B cell (primary cell): ENCODE measurements around the gene TYK2. TPM values are rescaled to one million over a fixed set of nuclear protein-coding genes. Genes with fewer than 3 reads are reported as not detected.

Source experiments
- ATAC-seq: fragments of 200-7000 bp; cut with Tn5 transposase; one replicate; pipeline ENCODE4 v1.10.0; 2021; ENCODE audit warnings: low read depth, mild to moderate bottlenecking, moderate number of reproducible peaks, moderate library complexity
- CTCF ChIA-PET: fragments of 350-600 bp; sonication (Branson Sonifier 250); formaldehyde crosslinking; loops from one replicate; lab custom pipeline; 2021; ENCODE audit warnings: antibody characterized with exemption, inconsistent platforms; lab: Charles Lee
- POLR2A ChIA-PET: fragments of 350-600 bp; sonication (Branson Sonifier 250); formaldehyde crosslinking; loops from one replicate; lab custom pipeline; 2021; ENCODE audit warnings: antibody characterized with exemption; lab: Charles Lee
- DNase-seq: peaks from one replicate; pipeline ENCODE4 v3.0.0; 2013
- H2AFZ ChIP-seq: 2 replicates; pipeline ENCODE4 v1.6.1; 2012; ENCODE audit warnings: mild to moderate bottlenecking, low read depth, low read length; ENCODE audit not compliant: insufficient read depth, poor library complexity, severe bottlenecking
- H3K27ac ChIP-seq, 2 donors: 1 replicate in 1 of 2; 2 replicates in 1 of 2; pipeline ENCODE4 v1.5.1; 2012 to 2013; ENCODE audit warnings: low read length in 2 of 2, mild to moderate bottlenecking in 2 of 2, moderate library complexity in 1 of 2
- H3K27me3 ChIP-seq, 4 experiments: fragments of 200-600 bp in 1 of 4; sonication (generic) in 1 of 4; replicated peaks in 1 of 4; 1 replicate in 2 of 4; 2 replicates in 2 of 4; pipeline versions ENCODE4 v1.6.1 to v1.7.0; 2013 to 2016; ENCODE audit warnings: low read length in 3 of 4, mild to moderate bottlenecking in 2 of 4, mixed read lengths in 1 of 4, moderate library complexity in 1 of 4; ENCODE audit not compliant: insufficient read depth in 4 of 4, control insufficient read depth in 3 of 4; ENCODE audit errors: control extremely low read depth in 1 of 4
- H3K36me3 ChIP-seq, 2 experiments: replicated peaks in 1 of 2; 1 replicate in 1 of 2; 2 replicates in 1 of 2; pipeline versions ENCODE4 v1.6.1 to v1.7.1; 2013; ENCODE audit warnings: low read length in 1 of 2; ENCODE audit not compliant: insufficient read depth in 2 of 2, control insufficient read depth in 1 of 2; ENCODE audit errors: control extremely low read depth in 1 of 2, extremely low read depth in 1 of 2
- H3K4me1 ChIP-seq, 2 donors: fragments of 200-600 bp in 1 of 2; sonication (generic) in 1 of 2; 1 replicate in 1 of 2; 2 replicates in 1 of 2; pipeline versions ENCODE4 v1.5.1 to v1.6.1; 2013 to 2017; ENCODE audit warnings: low read length in 2 of 2; ENCODE audit not compliant: control insufficient read depth in 2 of 2, insufficient read depth in 2 of 2
- H3K4me2 ChIP-seq: replicated peaks from 2 replicates; pipeline ENCODE3; 2012; ENCODE audit warnings: mild to moderate bottlenecking, low read depth, low read length; ENCODE audit not compliant: poor library complexity, severe bottlenecking
- H3K4me3 ChIP-seq, 5 experiments: fragments of 200-600 bp in 1 of 5; sonication (generic) in 1 of 5; 1 replicate in 3 of 5; 2 replicates in 2 of 5; pipeline versions ENCODE4 v1.5.1 to v1.7.0; 2011 to 2016; ENCODE audit warnings: low read length in 4 of 5, mild to moderate bottlenecking in 4 of 5, low read depth in 2 of 5, control low read depth in 1 of 5, moderate library complexity in 1 of 5; ENCODE audit not compliant: insufficient read depth in 1 of 5; ENCODE audit errors: control extremely low read depth in 1 of 5, extremely low read depth in 1 of 5
- H3K79me2 ChIP-seq: fragments of 200-600 bp; sonication (generic); one replicate; pipeline ENCODE4 v1.6.0; 2016; ENCODE audit warnings: low read length; ENCODE audit not compliant: control insufficient read depth, insufficient read depth
- H3K9ac ChIP-seq: fragments of 200-600 bp; sonication (generic); 2 replicates; pipeline ENCODE4 v1.6.1; 2017; ENCODE audit warnings: mild to moderate bottlenecking, low read length, moderate library complexity
- H3K9me3 ChIP-seq, 3 donors: one replicate each; pipeline versions ENCODE4 v1.6.1 to v1.7.1; 2013; ENCODE audit warnings: low read length in 2 of 3; ENCODE audit not compliant: control insufficient read depth in 2 of 3, insufficient read depth in 1 of 3; ENCODE audit errors: control extremely low read depth in 1 of 3
- H4K20me1 ChIP-seq: 2 replicates; pipeline ENCODE4 v1.6.0; 2012; ENCODE audit warnings: mild to moderate bottlenecking, low read length; ENCODE audit not compliant: insufficient read depth, control insufficient read depth, poor library complexity, severe bottlenecking
- H3K27ac Mint-ChIP-seq: one replicate; pipeline ENCODE4 v1.8.0; 2021; ENCODE audit warnings: mixed read lengths
- H3K27me3 Mint-ChIP-seq: one replicate; pipeline ENCODE4 v1.8.0; 2021; ENCODE audit warnings: mixed read lengths
- H3K4me1 Mint-ChIP-seq: one replicate; pipeline ENCODE4 v1.8.0; 2021; ENCODE audit warnings: mixed read lengths
- H3K4me3 Mint-ChIP-seq: one replicate; pipeline ENCODE4 v1.8.0; 2021; ENCODE audit warnings: mixed read lengths
- H3K9me3 Mint-ChIP-seq: one replicate; pipeline ENCODE4 v1.8.0; 2022; ENCODE audit warnings: mixed read lengths; ENCODE audit not compliant: insufficient read depth
- CTCF ChIP-seq: fragments of 200-600 bp; IDR thresholded peaks from one replicate; pipeline ENCODE4 v1.8.0; 2022; ENCODE audit warnings: antibody characterized with exemption, mild to moderate bottlenecking
- EZH2 ChIP-seq: IDR thresholded peaks from 2 replicates; pipeline ENCODE4 v1.6.1; 2012; ENCODE audit warnings: borderline replicate concordance, low read depth, mild to moderate bottlenecking, moderate library complexity, low read length; ENCODE audit not compliant: insufficient read depth, poor library complexity, severe bottlenecking
- WGBS: methylation state at CpG from one replicate; pipeline ENCODE4 v1.1.5; 2013; ENCODE audit warnings: missing lambda C conversion rate; ENCODE audit not compliant: insufficient coverage; 5-methylcytosine and 5-hydroxymethylcytosine counted together
- intact Hi-C: fragments of 100-400 bp; cut with micrococcal nuclease; formaldehyde crosslinking; loops from one replicate; pipeline ENCODE4 v1.10.0; 2022
- polyA plus RNA-seq: library from polyadenylated mRNA; depleted of rRNA; stranded (reverse); fragments of >200 nt; gene quantifications from 2 replicates; pipeline ENCODE4 v1.2.3, GENCODE V29; 2012
- total RNA-seq, 2 donors: library from RNA; stranded (reverse); fragments of 120-200 nt in 1 of 2; gene quantifications; 1 replicate in 1 of 2; 2 replicates in 1 of 2; pipeline versions ENCODE4 v1.2.3 to v1.2.4, GENCODE V29; 2013 to 2022

Gene TYK2
- total and polyA plus RNA-seq, 2 donors (not counting 1 experiment from before 2014, with no cell fraction given): 337 to 343 TPM

- Histone ChIP-seq H3K9me3 (peaks cover 0 to 9% (median 0%) of the 10 kb centered on the region in 3 donors), H3K4me1 (no peaks in the 10 kb centered on the region), H4K20me1 (no peaks in the 10 kb centered on the region), H2AFZ (no peak overlapping the region), H3K79me2 (no peaks in the 10 kb centered on the region), H3K27ac (no peak overlapping the region), H3K36me3 (peaks cover 0 to 52% of the 10 kb centered on the region in 2 experiments), H3K9ac (no peak overlapping the region), H3K27me3 (no peaks in the 10 kb centered on the region), H3K4me2 (no peak overlapping the region), H3K4me3 (no peak overlapping the region)
- no peak overlapping the region for H3K27ac Mint-ChIP-seq
- H3K27me3 Mint-ChIP-seq: no peaks in the 10 kb centered on the region
- DNase-seq: peak; percentile 44
- peak; percentile 36 for ATAC-seq
- no peak overlapping the region for H3K4me3 Mint-ChIP-seq
- WGBS: 98% methylated on average over 32 of the region's 32 CpGs
- ChIA-PET CTCF (no interaction called here), POLR2A (no interaction called here)
- intact Hi-C loops: no loop called here
- no peaks in the 10 kb centered on the region for H3K4me1 Mint-ChIP-seq
- H3K9me3 Mint-ChIP-seq: no peaks in the 10 kb centered on the region
- no peak for TF ChIP-seq CTCF
Measured at GRCh38 chr19:10353793-10354391, 26.5 kb downstream of the TYK2 start.

GRCh38 chr19:10352764-10353671 lies 27.4 kb downstream of the TYK2 start:
- Histone ChIP-seq H3K9me3 (peaks cover 0 to 9% (median 0%) of the 10 kb centered on the region in 3 donors), H2AFZ (no peak overlapping the region), H3K4me1 (no peaks in the 10 kb centered on the region), H3K9ac (no peak overlapping the region), H4K20me1 (no peaks in the 10 kb centered on the region), H3K36me3 (peaks cover 0 to 46% of the 10 kb centered on the region in 2 experiments), H3K4me3 (no peak overlapping the region), H3K4me2 (no peak overlapping the region), H3K79me2 (no peaks in the 10 kb centered on the region), H3K27ac (no peak overlapping the region), H3K27me3 (no peaks in the 10 kb centered on the region)
- H3K27ac Mint-ChIP-seq: no peak overlapping the region
- DNase-seq (no peak), ATAC-seq (no peak)
- no peak overlapping the region for H3K4me3 Mint-ChIP-seq
- ChIA-PET POLR2A (no interaction called here), CTCF (no interaction called here)
- H3K4me1 Mint-ChIP-seq: no peaks in the 10 kb centered on the region
- 97% methylated on average over 63 of the region's 63 CpGs for WGBS
- intact Hi-C loops: no loop called here
- H3K27me3 Mint-ChIP-seq: no peaks in the 10 kb centered on the region
- TF ChIP-seq EZH2 (no peak), CTCF (no peak)
- H3K9me3 Mint-ChIP-seq: no peaks in the 10 kb centered on the region
